Measurements from ENCODE around the gene IKZF5. TPM values are rescaled to one million over a fixed set of nuclear protein-coding genes. Genes with fewer than 3 reads are reported as not detected.
A peak's percentile ranks its signal among the peaks of the same experiment; 100 is the strongest.

The IKZF5 gene
- total RNA-seq, 4 donors from 2014 or later: 5.3 to 15.4 (median 10.2) TPM

DNA sequence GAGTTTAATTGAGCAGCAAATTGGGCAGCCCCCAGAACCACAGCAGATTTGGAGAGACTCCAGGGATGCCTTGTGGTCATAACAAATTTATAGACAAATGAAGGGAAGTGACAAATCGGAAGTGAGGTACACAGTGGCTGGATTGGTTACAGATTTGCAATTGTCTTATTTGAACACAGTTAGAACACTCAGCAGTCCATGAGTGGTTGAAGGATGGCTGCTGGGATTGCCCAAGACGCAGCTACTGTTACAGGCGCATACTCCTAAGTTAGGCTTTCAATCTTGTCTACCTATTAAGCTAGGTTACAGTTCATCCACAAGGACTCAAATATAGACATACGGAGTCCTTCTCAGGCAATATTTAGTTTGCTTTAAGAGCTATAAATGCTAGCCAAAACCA is 7.6 kb upstream of the IKZF5 start:
- DNase-seq (ENCODE audit: low spot score) (no peak), ATAC-seq (ENCODE audit: low FRiP score) (no peak)
- TF ChIP-seq CTCF (IDR thresholded peaks at IDR 0.05): no peak

DNA sequence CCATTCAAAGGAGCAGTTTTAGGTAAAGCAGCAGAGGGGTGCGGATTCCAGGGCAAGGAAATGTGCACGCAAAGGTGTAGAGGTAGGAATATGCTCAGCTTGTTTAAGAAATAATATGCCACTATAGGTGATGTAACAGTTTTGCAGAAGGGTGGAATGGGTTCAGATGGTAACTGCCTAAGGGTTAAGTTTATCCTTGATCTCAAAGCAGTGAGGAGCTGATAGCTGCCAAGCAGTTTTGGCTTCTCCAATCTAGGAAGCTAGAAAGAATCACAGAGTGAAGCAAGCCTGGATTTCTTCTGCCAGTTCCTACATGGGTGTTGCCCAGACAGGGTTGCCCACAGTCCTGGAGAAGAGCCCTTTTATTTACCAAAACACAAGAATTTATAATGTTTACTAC is 6.2 kb upstream of the IKZF5 start:
- no peak for TF ChIP-seq CTCF (IDR thresholded peaks at IDR 0.05)
- DNase-seq (ENCODE audit: low spot score): no peak
- ATAC-seq (ENCODE audit: low FRiP score): no peak

- ATAC-seq (ENCODE audit: low FRiP score) (no peak), DNase-seq (ENCODE audit: low spot score) (no peak)
- no peak for TF ChIP-seq CTCF (IDR thresholded peaks at IDR 0.05)
These were observed 5.1 kb upstream of the IKZF5 start for GRCh38 chr10:123013456-123014419.

DNA sequence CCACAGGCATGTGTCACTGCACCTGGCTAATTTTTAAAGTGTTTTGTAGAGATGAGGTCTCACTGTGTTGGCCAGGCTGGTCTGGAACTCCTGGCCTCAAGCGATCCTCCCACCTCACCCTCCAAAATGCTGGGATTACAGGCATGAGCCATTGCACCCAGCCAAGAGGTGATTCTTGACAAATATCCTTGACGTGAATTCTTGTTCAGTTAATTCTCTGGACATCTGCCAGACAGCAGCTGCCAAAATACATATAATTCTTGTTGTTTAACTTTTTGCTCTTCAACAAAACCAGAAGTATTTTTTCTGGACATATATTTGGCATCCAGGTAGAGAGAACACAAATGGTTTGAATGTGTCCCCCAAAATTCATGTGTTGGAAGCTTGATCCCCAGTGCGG is 3.4 kb upstream of the IKZF5 start:
- no peak for ATAC-seq (ENCODE audit: low FRiP score)
- no peak for DNase-seq (ENCODE audit: low spot score)

DNA sequence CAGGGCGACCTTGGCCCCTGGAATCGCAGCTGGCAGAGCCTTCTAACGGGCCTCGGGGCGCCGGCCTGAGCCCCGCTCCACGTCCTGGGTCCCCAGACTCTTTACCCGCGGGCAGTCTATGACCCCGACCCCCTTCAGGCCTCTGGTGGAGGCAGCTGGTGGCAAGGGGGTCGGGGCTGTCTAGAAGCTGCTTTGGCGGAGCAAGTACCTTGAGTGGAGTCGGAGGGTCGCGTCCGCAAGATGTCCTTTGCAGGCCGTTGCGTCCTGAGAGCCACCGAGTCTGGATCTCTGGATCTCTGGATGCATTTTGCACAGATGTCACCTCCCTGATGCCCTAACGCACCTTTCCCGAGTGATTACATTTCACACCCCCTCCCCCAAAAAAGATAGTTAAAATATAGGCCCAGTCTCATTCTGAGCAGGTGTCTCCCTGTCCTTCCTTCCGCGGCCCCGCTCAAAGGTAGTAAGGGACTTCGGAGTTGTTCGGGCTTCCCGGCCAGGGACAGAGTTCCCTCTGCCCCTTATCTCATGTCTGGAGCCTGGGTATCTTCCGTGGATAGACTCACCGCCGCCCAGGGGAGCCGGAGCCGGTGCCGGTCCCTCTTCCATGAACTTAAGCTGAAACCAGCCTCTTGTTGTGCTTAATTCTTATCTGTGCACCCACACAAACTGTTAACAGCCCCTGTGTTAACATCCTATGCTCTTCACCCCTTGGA is 668 bp upstream of the IKZF5 start:
- ATAC-seq (ENCODE audit: low FRiP score) (peak; percentile 26), DNase-seq (ENCODE audit: low spot score) (no peak)
- no peak for TF ChIP-seq CTCF (IDR thresholded peaks at IDR 0.05)

More for the DNA sequence above, 3.4 kb upstream of the IKZF5 start:
- TF ChIP-seq CTCF (IDR thresholded peaks at IDR 0.05): no peak

- TF ChIP-seq CTCF (IDR thresholded peaks at IDR 0.05): no peak
- DNase-seq (ENCODE audit: low spot score): no peak
- no peak for ATAC-seq (ENCODE audit: low FRiP score)
These were observed 839 bp downstream of the IKZF5 start for GRCh38 chr10:123007558-123008354.

Measured in omental fat pad (tissue), 4 donors.